Measurements from ENCODE around the gene RAD50.

Gene RAD50

DNA sequence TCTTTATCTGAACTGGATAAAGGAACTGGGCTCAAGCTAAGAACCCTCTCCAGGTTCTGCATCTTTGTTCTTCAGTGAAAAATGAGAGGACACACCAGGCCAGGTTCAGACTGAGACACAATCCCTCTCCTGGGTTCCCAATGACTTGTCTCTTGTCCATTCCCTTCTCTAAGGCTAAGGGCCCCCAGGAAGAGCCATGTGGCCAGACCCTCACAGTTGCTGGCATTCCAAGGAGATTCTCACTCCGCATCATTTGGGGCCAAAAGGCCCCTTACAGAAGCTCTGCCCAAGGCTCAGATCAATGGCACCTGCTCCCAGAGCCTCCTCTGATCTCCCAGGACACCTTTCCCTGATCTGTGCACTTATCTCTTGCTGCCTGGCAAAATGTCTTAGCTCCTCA lies 122.0 kb downstream of the RAD50 start:
- TF ChIP-seq CTCF (IDR thresholded peaks at IDR 0.05) = no peak
- no peaks in the 10 kb centered on the region for H3K4me1 ChIP-seq (ENCODE audit: control insufficient read depth in 1 of 2, insufficient read depth in 1 of 2, low read depth in 1 of 2, low read length in 1 of 2)
- H3K27me3 ChIP-seq = no peaks in the 10 kb centered on the region

DNA sequence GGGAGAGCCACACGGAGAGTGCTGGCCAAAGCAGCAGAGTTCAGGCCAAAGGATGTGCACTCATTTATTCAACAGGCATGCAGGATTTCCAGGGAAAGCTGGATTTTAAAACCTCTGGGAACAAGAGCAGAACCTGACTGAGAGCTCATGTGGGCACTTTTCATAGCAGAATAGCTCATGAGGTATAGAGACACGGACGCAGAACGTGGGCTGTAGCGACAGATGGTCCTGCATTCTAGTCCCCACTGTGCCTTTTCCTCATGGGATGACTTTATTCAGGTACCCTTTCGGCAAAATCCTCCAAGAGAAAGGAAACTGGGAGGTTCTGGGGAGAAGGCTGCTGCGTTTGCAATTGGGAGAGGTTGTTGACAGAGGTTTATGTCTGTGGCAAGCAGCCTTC lies 122.4 kb downstream of the RAD50 start:
- H3K27me3 ChIP-seq = no peaks in the 10 kb centered on the region
- H3K4me1 ChIP-seq (ENCODE audit: control insufficient read depth in 1 of 2, insufficient read depth in 1 of 2, low read depth in 1 of 2, low read length in 1 of 2) = no peaks in the 10 kb centered on the region
- H3K27ac ChIP-seq = no peak overlapping the region
- H3K9me3 ChIP-seq = no peaks in the 10 kb centered on the region
- no peak overlapping the region for H3K4me3 ChIP-seq (ENCODE audit: low read depth in 1 of 2, low read length in 1 of 2)
- no peak for TF ChIP-seq CTCF (IDR thresholded peaks at IDR 0.05)
- no peaks in the 10 kb centered on the region for H3K36me3 ChIP-seq

More for the DNA sequence above, 122.0 kb downstream of the RAD50 start:
- Histone ChIP-seq H3K36me3 (no peaks in the 10 kb centered on the region), H3K4me3 (ENCODE audit: low read depth in 1 of 2, low read length in 1 of 2) (no peak overlapping the region), H3K27ac (no peak overlapping the region), H3K9me3 (no peaks in the 10 kb centered on the region)

DNA sequence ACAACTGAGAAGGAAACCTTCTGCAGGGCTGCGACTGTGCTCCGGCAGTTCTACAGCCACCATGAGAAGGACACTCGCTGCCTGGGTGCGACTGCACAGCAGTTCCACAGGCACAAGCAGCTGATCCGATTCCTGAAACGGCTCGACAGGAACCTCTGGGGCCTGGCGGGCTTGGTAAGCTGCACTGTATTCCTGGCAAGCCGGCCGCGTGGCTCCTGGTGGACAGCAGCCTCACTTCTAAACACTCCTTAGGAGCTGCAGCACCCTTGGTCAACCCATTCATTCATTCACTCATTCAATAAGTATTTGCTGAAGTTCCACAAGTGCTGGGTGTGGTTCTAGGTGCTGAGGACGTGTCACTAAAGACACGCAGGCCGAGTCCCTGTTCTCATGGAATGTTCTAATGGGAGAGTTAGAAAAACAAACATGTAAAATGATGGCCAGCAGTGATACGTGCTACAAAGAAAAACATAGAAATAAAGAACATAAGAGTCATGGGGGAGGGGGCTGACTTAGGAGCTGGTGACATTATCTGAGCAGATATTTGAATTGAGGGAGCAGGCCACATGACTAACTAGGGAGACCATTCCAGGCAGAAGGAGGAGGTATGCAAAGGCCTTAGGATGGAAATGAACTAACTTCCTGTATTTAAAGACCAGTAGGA lies 123.1 kb downstream of the RAD50 start:
- Histone ChIP-seq H3K27me3 (no peaks in the 10 kb centered on the region), H3K4me3 (ENCODE audit: low read depth in 1 of 2, low read length in 1 of 2) (no peak overlapping the region), H3K9me3 (no peaks in the 10 kb centered on the region), H3K27ac (no peak overlapping the region), H3K4me1 (ENCODE audit: control insufficient read depth in 1 of 2, insufficient read depth in 1 of 2, low read depth in 1 of 2, low read length in 1 of 2) (no peaks in the 10 kb centered on the region), H3K36me3 (no peaks in the 10 kb centered on the region)
- no peak for TF ChIP-seq CTCF (IDR thresholded peaks at IDR 0.05)

GRCh38 chr5:132680780-132681475 lies 124.2 kb downstream of the RAD50 start:
- Histone ChIP-seq H3K27me3 (no peaks in the 10 kb centered on the region), H3K4me1 (ENCODE audit: control insufficient read depth in 1 of 2, insufficient read depth in 1 of 2, low read depth in 1 of 2, low read length in 1 of 2) (no peaks in the 10 kb centered on the region), H3K36me3 (no peaks in the 10 kb centered on the region), H3K27ac (no peak overlapping the region), H3K4me3 (ENCODE audit: low read depth in 1 of 2, low read length in 1 of 2) (no peak overlapping the region), H3K9me3 (no peaks in the 10 kb centered on the region)
- no peak for TF ChIP-seq CTCF (IDR thresholded peaks at IDR 0.05)

- Histone ChIP-seq H3K27ac (no peak overlapping the region), H3K4me1 (ENCODE audit: control insufficient read depth in 1 of 2, insufficient read depth in 1 of 2, low read depth in 1 of 2, low read length in 1 of 2) (no peaks in the 10 kb centered on the region), H3K4me3 (ENCODE audit: low read depth in 1 of 2, low read length in 1 of 2) (no peak overlapping the region), H3K36me3 (no peaks in the 10 kb centered on the region), H3K27me3 (no peaks in the 10 kb centered on the region), H3K9me3 (no peaks in the 10 kb centered on the region)
- no peak for TF ChIP-seq CTCF (IDR thresholded peaks at IDR 0.05)
Measured at GRCh38 chr5:132681476-132681831, 124.7 kb downstream of the RAD50 start.

Data from neutrophil (primary cell).